Common myeloid progenitor, CD34-positive (primary cell): ENCODE results near the gene SERPINB12. TPM values are rescaled to one million over a fixed set of nuclear protein-coding genes. Genes with fewer than 3 reads are reported as not detected.
A peak's percentile ranks its signal among the peaks of the same experiment; 100 is the strongest.

Experiments used
- CTCF ChIA-PET: fragments of 350-600 bp; sonication (Branson Sonifier 250); formaldehyde crosslinking; loops from one replicate; lab custom pipeline; 2021; ENCODE audit warnings: antibody characterized with exemption; lab: Charles Lee
- POLR2A ChIA-PET: fragments of 350-600 bp; sonication (Branson Sonifier 250); formaldehyde crosslinking; loops from one replicate; lab custom pipeline; 2021; ENCODE audit warnings: antibody characterized with exemption; lab: Charles Lee
- DNase-seq, 3 donors: peaks; one replicate each; pipeline versions ENCODE4 v3.0.0 to v3.0.0-alpha.2; 2013
- H3K27ac ChIP-seq, 2 experiments: 1 replicate in 1 of 2; 2 replicates in 1 of 2; pipeline ENCODE4 v1.7.0; 2013; ENCODE audit warnings: inconsistent platforms in 2 of 2, low read length in 2 of 2, mild to moderate bottlenecking in 2 of 2, low read depth in 1 of 2, moderate library complexity in 1 of 2; ENCODE audit not compliant: severe bottlenecking in 2 of 2, insufficient read depth in 1 of 2, poor library complexity in 1 of 2
- H3K27me3 ChIP-seq, 5 experiments: replicated peaks in 2 of 5; 1 replicate in 3 of 5; 2 replicates in 2 of 5; pipeline versions ENCODE4 v1.6.1 to v1.7.0; 2013; ENCODE audit warnings: low read length in 4 of 5, mild to moderate bottlenecking in 2 of 5, moderate library complexity in 2 of 5, inconsistent platforms in 1 of 5; ENCODE audit not compliant: insufficient read depth in 5 of 5, control insufficient read depth in 4 of 5
- H3K36me3 ChIP-seq, 4 experiments: 1 replicate in 2 of 4; 2 replicates in 2 of 4; pipeline versions ENCODE4 v1.6.1 to v1.7.0; 2013; ENCODE audit warnings: low read length in 3 of 4, control low read depth in 1 of 4, mild to moderate bottlenecking in 1 of 4; ENCODE audit not compliant: control insufficient read depth in 4 of 4, insufficient read depth in 4 of 4
- H3K4me1 ChIP-seq, 4 experiments: 1 replicate in 3 of 4; 2 replicates in 1 of 4; pipeline versions ENCODE4 v1.6.1 to v1.7.1; 2013; ENCODE audit warnings: low read length in 3 of 4, mild to moderate bottlenecking in 3 of 4, control low read depth in 1 of 4, inconsistent platforms in 1 of 4, moderate library complexity in 1 of 4; ENCODE audit not compliant: control insufficient read depth in 4 of 4, insufficient read depth in 4 of 4; ENCODE audit errors: control extremely low read depth in 1 of 4
- H3K4me3 ChIP-seq, 7 experiments: 1 replicate in 4 of 7; 2 replicates in 3 of 7; pipeline versions ENCODE4 v1.5.1 to v1.7.0; 2013; ENCODE audit warnings: mild to moderate bottlenecking in 7 of 7, low read length in 6 of 7, moderate library complexity in 6 of 7, inconsistent platforms in 2 of 7, low read depth in 2 of 7, control low read depth in 1 of 7; ENCODE audit not compliant: insufficient read depth in 4 of 7, control insufficient read depth in 1 of 7; ENCODE audit errors: extremely low read depth in 1 of 7
- H3K9me3 ChIP-seq, 5 experiments: 1 replicate in 4 of 5; 2 replicates in 1 of 5; pipeline versions ENCODE4 v1.6.1 to v1.7.1; 2013; ENCODE audit warnings: low read length in 4 of 5, mild to moderate bottlenecking in 2 of 5, inconsistent platforms in 1 of 5, low read depth in 1 of 5, moderate library complexity in 1 of 5; ENCODE audit not compliant: control insufficient read depth in 4 of 5, insufficient read depth in 2 of 5; ENCODE audit errors: control extremely low read depth in 1 of 5
- WGBS: methylation state at CpG from one replicate; pipeline ENCODE4 v1.1.5; 2013; ENCODE audit not compliant: insufficient coverage; 5-methylcytosine and 5-hydroxymethylcytosine counted together
- polyA plus RNA-seq: library from polyadenylated mRNA; unstranded; fragments of 120-200 nt; gene quantifications from one replicate; pipeline ENCODE4 v1.2.1, GENCODE V29; 2013

SERPINB12 gene
- polyA plus RNA-seq: not detected

DNA sequence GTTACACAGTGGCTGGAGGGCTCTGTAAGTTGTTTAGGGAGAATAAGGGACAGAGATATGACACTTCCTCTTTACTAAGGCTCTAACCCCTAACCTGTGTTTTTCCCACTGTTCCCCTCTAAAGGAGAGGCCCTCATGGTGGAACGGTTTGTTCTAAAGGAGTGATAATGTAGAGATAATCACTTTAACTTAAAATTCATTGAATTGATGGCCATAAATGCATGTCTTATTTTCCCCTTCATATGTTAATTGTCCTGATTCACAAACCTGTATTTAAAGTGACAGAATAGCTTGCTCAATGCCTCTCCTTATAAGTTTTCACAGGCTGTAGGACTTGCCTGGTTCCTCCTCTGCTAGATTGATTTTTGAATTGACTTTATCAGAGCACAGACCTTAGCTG lies at the start of gene SERPINB12:
Gene SERPINB12, plus strand, starts transcription at position 301 of the 400 bp plus-strand sequence. CDS start 13,791 bp downstream, outside the sequence.
- ChIA-PET POLR2A (no interaction called here), CTCF (interaction anchor here (3.8 kb wide), 1 partner anchor 23 kb away, joined by 14 read pairs; no protein-coding TSS in a partner anchor)
- no peak within 1 kb of the TSS for H3K4me3 ChIP-seq
- no CpG with 5 or more reads among the region's 1 CpG for WGBS
- H3K27ac ChIP-seq: no peak within 1 kb of the TSS
- no peak for DNase-seq
- no peaks in the 10 kb centered on the region for H3K36me3 ChIP-seq
- no peaks in the 10 kb centered on the region for H3K4me1 ChIP-seq
- H3K27me3 ChIP-seq: no peaks in the 10 kb centered on the region
- no peaks in the 10 kb centered on the region for H3K9me3 ChIP-seq

GRCh38 chr18:63492851-63493250 lies 49.3 kb upstream of the SERPINB12 start:
- DNase-seq: no peak
- 25% methylated on average over 3 of the region's 3 CpGs for WGBS
- POLR2A ChIA-PET: no interaction called here
- peaks cover 0 to 3% (median 1%) of the 10 kb centered on the region in 4 experiments for H3K4me1 ChIP-seq
- H3K4me3 ChIP-seq: no peak overlapping the region
- H3K9me3 ChIP-seq: no peaks in the 10 kb centered on the region
- H3K27ac ChIP-seq: no peak overlapping the region
- H3K27me3 ChIP-seq: no peaks in the 10 kb centered on the region
- no peaks in the 10 kb centered on the region for H3K36me3 ChIP-seq
- CTCF ChIA-PET: interaction anchor here (1.0 to 2.1 kb wide), 3 partner anchors 12 to 26 kb away, joined by 3 to 8 read pairs (median 4); no protein-coding TSS in a partner anchor

GRCh38 chr18:63495675-63496074 lies 46.5 kb upstream of the SERPINB12 start:
- no peak for DNase-seq
- no peaks in the 10 kb centered on the region for H3K27me3 ChIP-seq
- ChIA-PET POLR2A (no interaction called here), CTCF (no interaction called here)
- no peaks in the 10 kb centered on the region for H3K36me3 ChIP-seq
- no peaks in the 10 kb centered on the region for H3K4me1 ChIP-seq
- WGBS: no CpG with 5 or more reads among the region's 2 CpGs
- H3K4me3 ChIP-seq: no peak overlapping the region
- H3K9me3 ChIP-seq: no peaks in the 10 kb centered on the region
- H3K27ac ChIP-seq: no peak overlapping the region

DNA sequence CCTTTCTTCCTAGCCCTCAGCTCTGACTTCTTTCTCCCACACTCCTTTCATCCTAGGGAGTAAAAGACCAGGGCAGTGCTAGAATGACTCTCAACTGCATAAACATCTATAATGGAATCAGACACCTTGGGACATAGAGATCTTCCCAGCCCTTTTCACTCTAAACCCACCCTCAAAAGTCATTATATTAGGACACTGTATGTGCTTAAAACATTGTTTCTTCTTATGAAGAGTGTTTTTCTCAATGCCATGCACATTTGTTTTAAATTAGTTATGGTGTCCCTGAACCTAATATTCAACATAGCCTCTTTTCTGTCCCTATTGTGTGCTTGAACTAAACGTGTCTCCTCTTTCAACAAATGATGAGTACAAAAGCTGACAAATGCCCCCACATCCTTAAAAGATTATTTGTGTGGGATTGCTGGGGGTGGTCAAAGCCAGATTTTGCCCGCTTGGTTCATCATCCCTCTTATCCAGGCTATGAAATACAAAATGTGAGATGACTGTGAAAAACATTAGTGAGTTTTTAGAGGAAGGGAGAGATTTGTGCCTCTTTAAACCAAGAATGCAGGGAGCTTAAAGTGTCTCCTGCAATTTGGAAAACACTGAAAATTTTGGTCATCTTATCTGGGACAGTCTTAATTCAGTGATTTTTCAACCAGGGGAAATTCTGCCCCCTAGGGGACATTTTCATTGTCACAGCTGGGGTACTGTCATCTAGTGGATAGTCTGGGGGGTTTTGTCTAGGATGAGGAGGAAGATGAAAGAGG lies 36.4 kb upstream of the SERPINB12 start:
- H3K4me1 ChIP-seq: peaks cover 0 to 13% (median 0%) of the 10 kb centered on the region in 4 experiments
- 100% methylated on average over 1 of the region's 2 CpGs for WGBS
- H3K27me3 ChIP-seq: no peaks in the 10 kb centered on the region
- no peaks in the 10 kb centered on the region for H3K36me3 ChIP-seq
- no peak overlapping the region for H3K27ac ChIP-seq
- H3K9me3 ChIP-seq: no peaks in the 10 kb centered on the region
- CTCF ChIA-PET: interaction anchor here (0.8 to 3.8 kb wide), 7 partner anchors 8 to 68 kb away, joined by 3 to 21 read pairs (median 7); no protein-coding TSS in a partner anchor
- no peak overlapping the region for H3K4me3 ChIP-seq
- peak; percentile 34 to 60 (median 50) for DNase-seq
- POLR2A ChIA-PET: no interaction called here

- WGBS: 100% methylated on average over 1 of the region's 3 CpGs
- CTCF ChIA-PET: interaction anchor here (0.8 to 3.8 kb wide), 7 partner anchors 9 to 69 kb away, joined by 3 to 21 read pairs (median 7); no protein-coding TSS in a partner anchor
- no peaks in the 10 kb centered on the region for H3K36me3 ChIP-seq
Observed at GRCh38 chr18:63506336-63506646, 35.9 kb upstream of the SERPINB12 start.

DNA sequence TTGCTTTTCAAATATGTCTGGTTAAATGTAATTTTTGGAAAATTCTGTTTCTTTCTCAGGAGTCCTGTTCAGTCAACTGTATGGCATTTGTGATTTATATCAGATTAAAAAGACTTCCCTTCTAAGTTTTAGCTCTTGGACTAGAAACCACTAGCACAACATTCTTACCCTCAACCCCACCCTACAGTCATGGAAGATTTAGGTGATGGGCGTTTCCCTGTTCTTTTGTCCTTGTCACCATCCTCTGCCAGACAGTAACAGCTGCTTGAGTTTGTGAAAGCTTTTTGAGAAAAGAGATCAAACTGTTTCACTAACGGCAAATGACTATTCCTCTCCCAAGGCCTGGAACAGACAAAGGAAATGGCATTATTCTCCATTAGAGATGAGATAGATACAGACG lies 33.6 kb upstream of the SERPINB12 start:
- Histone ChIP-seq H3K9me3 (no peaks in the 10 kb centered on the region), H3K4me3 (no peak overlapping the region), H3K4me1 (peaks cover 0 to 13% (median 0%) of the 10 kb centered on the region in 4 experiments), H3K27me3 (no peaks in the 10 kb centered on the region), H3K36me3 (no peaks in the 10 kb centered on the region), H3K27ac (no peak overlapping the region)
- ChIA-PET POLR2A (no interaction called here), CTCF (interaction anchor here (0.9 to 13.3 kb wide), 3 partner anchors 10 to 337 kb away, joined by 3 to 169 read pairs (median 21); no protein-coding TSS in a partner anchor)
- WGBS: 0% methylated on average over 2 of the region's 3 CpGs
- DNase-seq: peak in 2 of 3 donors; percentile 46 to 65

More at GRCh38 chr18:63506336-63506646, 35.9 kb upstream of the SERPINB12 start:
- Histone ChIP-seq H3K27ac (no peak overlapping the region), H3K4me3 (no peak overlapping the region), H3K4me1 (peaks cover 0 to 13% (median 0%) of the 10 kb centered on the region in 4 experiments), H3K27me3 (no peaks in the 10 kb centered on the region), H3K9me3 (no peaks in the 10 kb centered on the region)
- POLR2A ChIA-PET: no interaction called here
- no peak for DNase-seq

DNA sequence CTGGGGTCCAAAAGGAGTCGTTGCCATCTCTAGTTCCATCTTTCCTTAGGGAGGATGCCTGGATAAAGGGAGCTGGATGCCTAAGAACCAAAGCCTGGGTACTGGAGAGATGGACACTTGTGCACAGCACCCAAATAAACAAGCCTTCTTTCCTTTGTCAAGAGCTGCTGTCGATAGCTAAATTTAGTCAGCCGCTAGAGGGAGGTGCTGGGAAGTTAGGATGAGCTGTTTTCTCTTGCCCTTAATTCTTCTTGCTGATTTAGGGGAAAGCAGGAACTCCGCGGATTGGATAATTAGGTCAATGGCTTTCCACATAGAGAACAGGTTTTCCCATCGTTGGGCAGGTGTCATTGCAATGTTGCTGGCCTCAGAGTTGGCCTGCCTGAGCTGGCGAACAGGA lies 30.9 kb upstream of the SERPINB12 start:
- H3K27ac ChIP-seq: no peak overlapping the region
- peaks cover 0 to 13% (median 0%) of the 10 kb centered on the region in 4 experiments for H3K4me1 ChIP-seq
- ChIA-PET POLR2A (no interaction called here), CTCF (interaction anchor here (0.9 to 13.3 kb wide), 18 partner anchors 9 to 485 kb away, joined by 3 to 169 read pairs (median 4); no protein-coding TSS in a partner anchor)
- no peaks in the 10 kb centered on the region for H3K27me3 ChIP-seq
- no peak overlapping the region for H3K4me3 ChIP-seq
- H3K36me3 ChIP-seq: no peaks in the 10 kb centered on the region
- DNase-seq: peak; percentile 42 to 54 (median 54)
- no peaks in the 10 kb centered on the region for H3K9me3 ChIP-seq
- WGBS: 16% methylated on average over 3 of the region's 7 CpGs
